GM23338 (cell line): ENCODE data around the gene XPO4. TPM values are rescaled to one million over a fixed set of nuclear protein-coding genes. Genes with fewer than 3 reads are reported as not detected.

Experiments
- ATAC-seq: fragments of 200-7000 bp; cut with Tn5 transposase; 3 replicates; pipeline ENCODE4 v1.9.1; 2020
- DNase-seq: peaks from one replicate; pipeline ENCODE4 v3.0.0-alpha.2; 2015; ENCODE audit warnings: low spot score
- H2AFZ ChIP-seq: fragments of 200-600 bp; sonication (generic); 2 replicates; pipeline ENCODE4 v1.8.0; 2016; ENCODE audit warnings: antibody characterized with exemption, mild to moderate bottlenecking, moderate library complexity
- H3F3A ChIP-seq: fragments of 200-600 bp; sonication (generic); replicated peaks from 2 replicates; pipeline ENCODE4 v1.8.0; 2017; ENCODE audit warnings: antibody characterized with exemption, mixed run types, low read depth
- H3K27ac ChIP-seq: fragments of 200-600 bp; sonication (generic); 2 replicates; pipeline ENCODE4 v1.6.1; 2016; ENCODE audit warnings: low read depth
- H3K27me3 ChIP-seq: fragments of 200-600 bp; sonication (generic); 2 replicates; pipeline ENCODE4 v1.8.0; 2016; ENCODE audit warnings: mild to moderate bottlenecking, mixed run types, moderate library complexity; ENCODE audit not compliant: insufficient read depth
- H3K36me3 ChIP-seq: fragments of 200-600 bp; sonication (generic); 2 replicates; pipeline ENCODE4 v1.8.0; 2016; ENCODE audit warnings: mild to moderate bottlenecking; ENCODE audit not compliant: insufficient read depth
- H3K4me1 ChIP-seq: fragments of 200-600 bp; sonication (generic); 2 replicates; pipeline ENCODE4 v1.8.0; 2016; ENCODE audit warnings: mild to moderate bottlenecking, moderate library complexity; ENCODE audit not compliant: insufficient read depth
- H3K4me2 ChIP-seq: fragments of 200-600 bp; sonication (generic); 2 replicates; pipeline ENCODE4 v1.7.1; 2017; ENCODE audit warnings: mixed run types
- H3K4me3 ChIP-seq: fragments of 200-600 bp; sonication (generic); 2 replicates; pipeline ENCODE4 v1.6.1; 2016; ENCODE audit warnings: mixed run types
- H3K79me2 ChIP-seq: fragments of 200-600 bp; sonication (generic); replicated peaks from 2 replicates; pipeline ENCODE4 v1.8.0; 2017; ENCODE audit warnings: mild to moderate bottlenecking; ENCODE audit not compliant: insufficient read depth
- H3K9me2 ChIP-seq: fragments of 200-600 bp; sonication (generic); 2 replicates; pipeline ENCODE4 v1.8.0; 2017; ENCODE audit not compliant: insufficient read depth
- H4K20me1 ChIP-seq: fragments of 200-600 bp; sonication (generic); replicated peaks from 2 replicates; pipeline ENCODE4 v1.8.0; 2017; ENCODE audit warnings: mild to moderate bottlenecking; ENCODE audit not compliant: insufficient read depth
- H3K27ac Mint-ChIP-seq: 2 replicates; pipeline ENCODE4 v1.8.0; 2020; ENCODE audit warnings: inconsistent platforms, mild to moderate bottlenecking, moderate library complexity, mixed read lengths
- H3K27me3 Mint-ChIP-seq: 3 replicates; pipeline ENCODE4 v1.8.0; 2022; ENCODE audit warnings: low read depth, mild to moderate bottlenecking, moderate library complexity, mixed read lengths, inconsistent platforms; ENCODE audit not compliant: insufficient read depth, poor library complexity
- H3K36me3 Mint-ChIP-seq: 3 replicates; pipeline ENCODE4 v1.8.0; 2021; ENCODE audit warnings: low read depth, mild to moderate bottlenecking, inconsistent platforms, moderate library complexity, mixed read lengths
- H3K4me1 Mint-ChIP-seq: 3 replicates; pipeline ENCODE4 v1.8.0; 2020; ENCODE audit warnings: mild to moderate bottlenecking, inconsistent platforms, mixed read lengths
- H3K4me3 Mint-ChIP-seq: 3 replicates; pipeline ENCODE4 v1.8.0; 2021; ENCODE audit warnings: moderate library complexity, mild to moderate bottlenecking, inconsistent platforms, mixed read lengths
- H3K9me3 Mint-ChIP-seq: 3 replicates; pipeline ENCODE4 v1.8.0; 2020; ENCODE audit warnings: moderate library complexity, mild to moderate bottlenecking, inconsistent platforms, mixed read lengths
- CREB1 ChIP-seq: fragments of 250-450 bp; sonication (Bioruptor Pico); IDR thresholded peaks from 2 replicates; pipeline ENCODE4 v1.5.0; 2020; ENCODE audit warnings: low read depth, mild to moderate bottlenecking, moderate library complexity
- EZH2 ChIP-seq: fragments of 200-600 bp; sonication (generic); IDR thresholded peaks from one replicate; pipeline ENCODE4 v1.8.0; 2017; ENCODE audit warnings: antibody characterized with exemption, mild to moderate bottlenecking, low read depth; ENCODE audit not compliant: unreplicated experiment
- EZH2phosphoT487 ChIP-seq: fragments of 200-600 bp; sonication (generic); IDR thresholded peaks from one replicate; pipeline ENCODE4 v1.8.1; 2018; ENCODE audit warnings: antibody characterized with exemption; ENCODE audit not compliant: unreplicated experiment
- JUNB ChIP-seq: IDR thresholded peaks from one replicate; pipeline ENCODE4 v1.6.1; 2016; ENCODE audit warnings: antibody characterized with exemption; ENCODE audit not compliant: unreplicated experiment
- NANOG ChIP-seq: IDR thresholded peaks from 2 replicates; pipeline ENCODE4 v1.6.1; 2016; ENCODE audit warnings: antibody characterized with exemption, borderline replicate concordance
- POLR2AphosphoS5 ChIP-seq: IDR thresholded peaks from 2 replicates; pipeline ENCODE4 v1.6.1; 2016; ENCODE audit warnings: antibody characterized with exemption, low read depth
- REST ChIP-seq: IDR thresholded peaks from one replicate; pipeline ENCODE4 v1.6.1; 2018; ENCODE audit warnings: antibody characterized with exemption; ENCODE audit not compliant: unreplicated experiment
- STAT1 ChIP-seq: IDR thresholded peaks from one replicate; pipeline ENCODE4 v1.6.1; 2016; ENCODE audit warnings: antibody characterized with exemption; ENCODE audit not compliant: unreplicated experiment
- ZNF114 ChIP-seq: fragments of 250-450 bp; sonication (Bioruptor Pico); IDR thresholded peaks from 2 replicates; pipeline ENCODE4 v1.5.0; 2020; ENCODE audit warnings: mild to moderate bottlenecking, moderate library complexity
- ZNF331 ChIP-seq: fragments of 250-450 bp; sonication (Bioruptor Pico); IDR thresholded peaks from 2 replicates; pipeline ENCODE4 v1.5.0; 2020; ENCODE audit warnings: low read depth, mild to moderate bottlenecking, moderate library complexity
- ZNF462 ChIP-seq: fragments of 250-450 bp; sonication (Bioruptor Pico); IDR thresholded peaks from 2 replicates; pipeline ENCODE4 v1.5.0; 2020; ENCODE audit warnings: mild to moderate bottlenecking, moderate library complexity
- polyA plus RNA-seq: library from polyadenylated mRNA; unstranded; fragments of >200 nt; fragmentation: Nextera tagmentation; extraction: Ambion mirVana; gene quantifications from 2 replicates; pipeline ENCODE4 v1.2.1, GENCODE V29; 2016
- total RNA-seq: library from RNA; depleted of rRNA; stranded (reverse); fragments of >200 nt; shearing (Covaris generic); gene quantifications from 2 replicates; pipeline ENCODE4 v1.2.3, GENCODE V29; 2014
- TF ChIP-seq, protein P1 (sequence below): IDR thresholded peaks from 2 replicates; pipeline ENCODE4 v1.6.1; 2016; ENCODE audit warnings: antibody characterized with exemption
- TF ChIP-seq, protein P2 (sequence below), 2 experiments: fragments of 200-600 bp in 1 of 2; sonication (generic) in 1 of 2; conservative IDR thresholded peaks; 2 replicates each; pipeline versions ENCODE4 v1.5.1 to v1.6.1; 2016 to 2017; ENCODE audit warnings: antibody characterized with exemption in 2 of 2, low read depth in 2 of 2, mild to moderate bottlenecking in 2 of 2, moderate library complexity in 1 of 2

The XPO4 gene
- total and polyA plus RNA-seq, 2 experiments from 2014 or later, result 14.1 to 57.8 TPM

- H3K27ac ChIP-seq, result no peak overlapping the region
- H3K9me2 ChIP-seq, result no peaks in the 10 kb centered on the region
- no peaks in the 10 kb centered on the region; the same call in 1 of the 2 replicates for H4K20me1 ChIP-seq
- Mint-ChIP-seq H3K27me3 (peaks cover 2% of the 10 kb centered on the region), H3K9me3 (no peaks in the 10 kb centered on the region), H3K36me3 (no peaks in the 10 kb centered on the region), H3K4me3 (no peak overlapping the region), H3K4me1 (no peaks in the 10 kb centered on the region), H3K27ac (no peak overlapping the region)
- 0 out of 2 replicates have a peak, but pooled peaks cover under 1% of the 10 kb centered on the region for H3F3A ChIP-seq
- no peaks in the 10 kb centered on the region for H3K79me2 ChIP-seq
- H3K4me3 ChIP-seq, result no peak overlapping the region
- ATAC-seq, result no peak
- DNase-seq, result no peak
- TF ChIP-seq ZNF114 (no peak), STAT1 (no peak), ZNF462 (CRISPR knock-in tag) (no peak), EZH2phosphoT487 (no peak), POLR2AphosphoS5 (no peak), JUNB (no peak), NANOG (no peak), EZH2 (no peak), REST (no peak), CREB1 (CRISPR knock-in tag) (no peak), ZNF331 (CRISPR knock-in tag) (no peak)
- TF ChIP-seq, protein P1, sequence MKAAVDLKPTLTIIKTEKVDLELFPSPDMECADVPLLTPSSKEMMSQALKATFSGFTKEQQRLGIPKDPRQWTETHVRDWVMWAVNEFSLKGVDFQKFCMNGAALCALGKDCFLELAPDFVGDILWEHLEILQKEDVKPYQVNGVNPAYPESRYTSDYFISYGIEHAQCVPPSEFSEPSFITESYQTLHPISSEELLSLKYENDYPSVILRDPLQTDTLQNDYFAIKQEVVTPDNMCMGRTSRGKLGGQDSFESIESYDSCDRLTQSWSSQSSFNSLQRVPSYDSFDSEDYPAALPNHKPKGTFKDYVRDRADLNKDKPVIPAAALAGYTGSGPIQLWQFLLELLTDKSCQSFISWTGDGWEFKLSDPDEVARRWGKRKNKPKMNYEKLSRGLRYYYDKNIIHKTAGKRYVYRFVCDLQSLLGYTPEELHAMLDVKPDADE, result no peak
- TF ChIP-seq, protein P2, sequence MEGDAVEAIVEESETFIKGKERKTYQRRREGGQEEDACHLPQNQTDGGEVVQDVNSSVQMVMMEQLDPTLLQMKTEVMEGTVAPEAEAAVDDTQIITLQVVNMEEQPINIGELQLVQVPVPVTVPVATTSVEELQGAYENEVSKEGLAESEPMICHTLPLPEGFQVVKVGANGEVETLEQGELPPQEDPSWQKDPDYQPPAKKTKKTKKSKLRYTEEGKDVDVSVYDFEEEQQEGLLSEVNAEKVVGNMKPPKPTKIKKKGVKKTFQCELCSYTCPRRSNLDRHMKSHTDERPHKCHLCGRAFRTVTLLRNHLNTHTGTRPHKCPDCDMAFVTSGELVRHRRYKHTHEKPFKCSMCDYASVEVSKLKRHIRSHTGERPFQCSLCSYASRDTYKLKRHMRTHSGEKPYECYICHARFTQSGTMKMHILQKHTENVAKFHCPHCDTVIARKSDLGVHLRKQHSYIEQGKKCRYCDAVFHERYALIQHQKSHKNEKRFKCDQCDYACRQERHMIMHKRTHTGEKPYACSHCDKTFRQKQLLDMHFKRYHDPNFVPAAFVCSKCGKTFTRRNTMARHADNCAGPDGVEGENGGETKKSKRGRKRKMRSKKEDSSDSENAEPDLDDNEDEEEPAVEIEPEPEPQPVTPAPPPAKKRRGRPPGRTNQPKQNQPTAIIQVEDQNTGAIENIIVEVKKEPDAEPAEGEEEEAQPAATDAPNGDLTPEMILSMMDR (conservative IDR thresholded peaks at IDR 0.05; ENCODE audit: low read depth in 2 of 2), result no peak
- H3K36me3 ChIP-seq, result no peaks in the 10 kb centered on the region
- H3K27me3 ChIP-seq, result peaks cover 4% of the 10 kb centered on the region
- H2AFZ ChIP-seq, result no peak overlapping the region
- H3K4me2 ChIP-seq, result no peak overlapping the region
- no peaks in the 10 kb centered on the region for H3K4me1 ChIP-seq
These were observed 174.7 kb downstream of the XPO4 start for GRCh38 chr13:20727856-20728255.
